Measurements from ENCODE around the gene AKAP4. TPM values are rescaled to one million over a fixed set of nuclear protein-coding genes. Genes with fewer than 3 reads are reported as not detected.

The AKAP4 gene
- total and polyA plus RNA-seq, 9 of the 15 experiments (the other 6 are each of a cell fraction or from before 2014, with no cell fraction given), result 0.05 to 0.36 (median 0.13) TPM

- TF ChIP-seq DEAF1 (CRISPR knock-in tag; IDR thresholded peaks at IDR 0.05), result peak; percentile 44; the same call in 1 of the 2 replicates
- peak; percentile 77 for TF ChIP-seq REST (IDR thresholded peaks at IDR 0.05; ENCODE audit: borderline replicate concordance)
- TF ChIP-seq REST (CRISPR knock-in tag; IDR thresholded peaks at IDR 0.05; ENCODE audit: low read depth), result no peak
- TF ChIP-seq TAF1 (IDR thresholded peaks at IDR 0.05; ENCODE audit: control insufficient read depth, extremely low read depth, insufficient read depth, low read length, severe bottlenecking), result no peak
- TF ChIP-seq SMC3 (conservative IDR thresholded peaks at IDR 0.05; ENCODE audit: insufficient read depth, low read depth, low read length), result peak; percentile 56; the same call in 1 of the 2 replicates
- TF ChIP-seq ZFP91 (CRISPR knock-in tag; IDR thresholded peaks at IDR 0.05), result 0 out of 2 replicates have a peak, but pooled peaks have one; percentile 41
- peak; percentile 61; the same call in 1 of the 2 replicates for TF ChIP-seq ZNF740 (CRISPR knock-in tag; IDR thresholded peaks at IDR 0.05)
- TF ChIP-seq ZNF740 (tag; IDR thresholded peaks at IDR 0.05), result peak in 1 of 2 experiments; percentile 72; a peak in 2 of 4 replicates
- peak; percentile 55 to 69 for TF ChIP-seq RAD21 (CRISPR knock-in tag; conservative IDR thresholded peaks at IDR 0.05 in 1 of 2, IDR thresholded peaks at IDR 0.05 in 1 of 2)
- TF ChIP-seq USF2 (CRISPR knock-in tag; IDR thresholded peaks at IDR 0.05), result peak; percentile 81
- peak; percentile 33; the same call in 1 of the 2 replicates for TF ChIP-seq CBFA2T2 (conservative IDR thresholded peaks at IDR 0.05)
Measured at GRCh38 chrX:50204364-50204899, 3.6 kb upstream of the AKAP4 start, which contains the start of gene CCNB3 (continued).

Measured in K562 (cell line).